GM21447 (cell line): ENCODE results near the gene UQCC3.
"Not testable (repeated sequence)": the region's sequence is repeated elsewhere in the genome, so short reads cannot be mapped to it uniquely, and the experiment has no call there.

Experiments used
- ATAC-seq: cut with Tn5 transposase; IDR thresholded peaks from one replicate; pipeline ENCODE4 v1.9.1; 2021; ENCODE audit not compliant: unreplicated experiment

Gene UQCC3, protein sequence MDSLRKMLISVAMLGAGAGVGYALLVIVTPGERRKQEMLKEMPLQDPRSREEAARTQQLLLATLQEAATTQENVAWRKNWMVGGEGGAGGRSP

GRCh38 chr11:62671608-62672389, at the start of gene UQCC3, which contains the start of gene LBHD1:
Gene UQCC3 (plus strand): TSS chr11:62671673. CDS start chr11:62671746, 73 bp downstream.
Gene LBHD1 (minus strand): TSS chr11:62672267. CDS start chr11:62670031, 2,236 bp downstream.
- peak; percentile 55 for ATAC-seq

GRCh38 chr11:62622476-62623089, 48.9 kb upstream of the UQCC3 start:
- ATAC-seq, result no peak

- no peak for ATAC-seq
These were observed 43.8 kb upstream of the UQCC3 start for GRCh38 chr11:62627713-62628112.

GRCh38 chr11:62632492-62632891, 39.0 kb upstream of the UQCC3 start:
- ATAC-seq, result no peak

GRCh38 chr11:62644220-62644619, 27.3 kb upstream of the UQCC3 start:
- no peak for ATAC-seq

DNA sequence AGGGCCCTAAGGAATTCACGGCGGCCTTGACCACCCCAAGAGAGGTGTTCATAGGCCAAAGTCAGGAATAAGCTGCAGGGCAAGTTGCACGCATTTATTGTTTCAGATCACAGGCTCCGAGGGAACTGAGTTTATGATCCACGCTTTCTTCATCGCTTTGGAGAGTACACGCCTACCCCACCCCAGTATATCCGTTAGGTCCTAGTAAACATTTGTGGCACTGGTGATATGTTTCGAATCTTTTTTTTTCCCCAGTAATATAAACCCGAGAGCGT, 25.9 kb upstream of the UQCC3 start:
- ATAC-seq, result no peak

DNA sequence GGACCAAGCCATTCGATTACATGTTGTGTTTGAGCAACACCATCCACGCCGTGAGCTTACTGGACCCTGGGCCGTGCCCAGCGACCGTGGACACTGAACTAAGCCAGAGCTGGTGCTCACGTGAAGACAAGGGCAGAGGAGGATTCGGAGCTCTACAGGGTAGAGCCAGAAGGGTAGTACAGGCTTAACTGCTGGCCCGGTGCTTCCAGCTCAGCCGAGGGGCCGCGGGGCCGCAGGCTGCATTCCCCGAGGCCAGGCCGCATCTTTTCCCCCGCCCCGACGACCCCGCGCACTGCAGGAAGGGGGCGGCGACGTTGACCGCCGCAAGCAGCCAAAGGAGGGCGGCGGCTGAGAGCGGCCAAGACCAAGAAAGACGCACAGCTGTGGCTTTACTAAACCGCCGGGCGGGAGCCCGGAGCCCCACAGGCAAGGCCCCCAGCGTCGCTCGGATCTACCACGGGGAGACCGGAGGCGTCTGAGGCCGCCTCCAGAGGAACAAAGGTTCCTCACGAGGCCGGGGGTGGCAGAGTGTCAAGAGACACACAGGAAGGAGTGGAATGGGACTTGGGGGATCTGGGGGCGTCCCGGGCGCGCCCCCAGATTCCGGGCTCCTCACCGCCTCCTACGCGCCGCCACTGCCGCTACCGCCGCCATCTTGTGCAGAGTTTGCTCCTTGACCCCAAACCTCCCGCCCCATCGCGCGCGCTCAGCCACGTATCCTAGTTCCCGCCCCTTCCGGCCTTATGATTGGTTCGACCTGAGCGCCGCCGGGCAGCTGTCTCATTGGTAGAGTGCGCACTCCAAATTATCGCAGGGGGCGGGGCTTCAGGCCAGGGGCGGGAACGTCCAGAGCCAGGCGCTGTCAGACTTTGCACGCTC, 25.3 kb upstream of the UQCC3 start, which contains the start of gene GANAB:
Gene GANAB, minus strand, starts transcription at position 668 of the 879 bp plus-strand sequence. Its CDS starts 14 bp downstream, at position 654.
- ATAC-seq, result peak; percentile 88

- ATAC-seq, result peak; percentile 4
These were observed 24.5 kb upstream of the UQCC3 start for GRCh38 chr11:62646825-62647608.

GRCh38 chr11:62647609-62648005, 23.9 kb upstream of the UQCC3 start:
- ATAC-seq, result no peak

DNA sequence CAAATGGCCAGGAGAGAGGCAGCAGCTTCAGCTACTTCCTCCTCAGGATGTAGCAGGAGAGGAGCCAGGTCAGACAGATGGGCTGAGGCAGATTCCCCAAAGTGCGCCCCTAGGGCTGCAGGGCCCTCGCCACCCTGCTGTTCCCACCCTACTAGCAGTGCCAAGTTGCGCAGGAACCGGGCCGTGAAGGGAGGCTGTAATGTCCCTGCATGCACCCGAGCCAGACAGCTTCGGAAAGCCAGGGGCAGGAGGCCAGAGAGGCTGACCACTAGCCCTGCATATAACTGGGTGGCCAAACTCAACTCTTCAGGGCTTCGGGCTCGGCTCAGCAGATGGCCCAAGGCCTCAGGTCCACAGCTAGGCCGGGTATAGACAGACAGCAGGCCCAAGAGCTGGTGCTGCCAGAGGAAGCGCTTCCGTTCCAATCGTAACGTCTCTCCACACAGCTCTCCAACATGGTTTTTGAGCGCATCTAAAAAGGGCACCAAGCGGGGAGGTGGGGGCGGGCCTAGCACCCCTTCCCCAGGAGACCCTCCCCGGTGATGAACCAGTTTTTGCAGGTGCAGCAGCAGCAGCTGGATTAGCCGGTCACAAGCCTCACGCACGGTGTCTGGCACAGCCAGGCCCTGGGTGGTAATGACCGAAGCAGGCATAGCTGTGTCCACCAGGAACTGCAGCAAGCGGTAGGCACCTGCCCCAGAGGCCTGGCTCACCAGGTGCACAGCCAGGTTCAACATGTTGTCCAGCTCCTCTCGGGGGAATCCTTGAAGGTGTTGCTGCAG, 23.1 kb upstream of the UQCC3 start:
- no peak for ATAC-seq

- no peak for ATAC-seq
These were observed 22.5 kb upstream of the UQCC3 start for GRCh38 chr11:62648967-62649364.

DNA sequence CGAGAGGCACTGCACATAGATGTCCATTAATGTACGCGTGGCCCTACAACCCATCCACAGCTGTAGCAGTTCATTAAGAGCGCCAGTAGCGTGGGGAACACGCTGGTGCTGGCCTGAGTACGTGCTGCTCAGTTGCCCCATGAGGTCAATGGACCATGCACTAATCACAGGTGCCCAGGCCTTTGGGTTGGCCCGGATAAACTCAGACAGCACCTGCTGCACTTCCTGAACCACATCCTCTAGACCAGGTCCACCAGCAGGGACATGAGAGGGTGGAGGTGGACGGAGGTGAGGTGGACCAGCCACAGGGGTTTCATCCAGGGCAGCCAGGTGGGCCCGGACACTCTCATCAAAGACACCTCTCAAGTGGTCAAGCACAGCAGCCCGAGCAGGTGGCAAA, 22.0 kb upstream of the UQCC3 start:
- no peak for ATAC-seq

DNA sequence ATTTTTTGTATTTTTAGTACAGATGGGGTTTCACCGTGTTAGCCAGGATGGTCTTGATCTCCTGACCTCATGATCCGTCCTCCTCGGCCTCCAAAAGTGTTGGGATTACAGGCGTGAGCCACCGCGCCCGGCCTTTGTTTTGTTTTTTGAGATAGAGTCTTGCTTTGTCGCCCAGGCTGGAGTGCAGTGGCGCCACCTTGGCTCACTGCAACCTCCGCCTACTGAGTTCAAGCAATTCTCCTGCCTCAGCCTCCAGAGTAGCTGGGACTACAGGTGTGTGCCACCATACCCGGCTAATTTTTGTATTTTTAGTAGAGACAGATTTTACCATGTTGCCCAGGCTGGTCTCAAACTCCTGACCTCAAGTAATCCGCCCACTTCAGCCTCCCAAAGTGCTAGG, 21.2 kb upstream of the UQCC3 start:
- not testable (repeated sequence) for ATAC-seq

GRCh38 chr11:62652161-62653006, 19.1 kb upstream of the UQCC3 start:
- peak; percentile 11 for ATAC-seq

GRCh38 chr11:62654297-62654696, 17.2 kb upstream of the UQCC3 start:
- ATAC-seq, result no peak

DNA sequence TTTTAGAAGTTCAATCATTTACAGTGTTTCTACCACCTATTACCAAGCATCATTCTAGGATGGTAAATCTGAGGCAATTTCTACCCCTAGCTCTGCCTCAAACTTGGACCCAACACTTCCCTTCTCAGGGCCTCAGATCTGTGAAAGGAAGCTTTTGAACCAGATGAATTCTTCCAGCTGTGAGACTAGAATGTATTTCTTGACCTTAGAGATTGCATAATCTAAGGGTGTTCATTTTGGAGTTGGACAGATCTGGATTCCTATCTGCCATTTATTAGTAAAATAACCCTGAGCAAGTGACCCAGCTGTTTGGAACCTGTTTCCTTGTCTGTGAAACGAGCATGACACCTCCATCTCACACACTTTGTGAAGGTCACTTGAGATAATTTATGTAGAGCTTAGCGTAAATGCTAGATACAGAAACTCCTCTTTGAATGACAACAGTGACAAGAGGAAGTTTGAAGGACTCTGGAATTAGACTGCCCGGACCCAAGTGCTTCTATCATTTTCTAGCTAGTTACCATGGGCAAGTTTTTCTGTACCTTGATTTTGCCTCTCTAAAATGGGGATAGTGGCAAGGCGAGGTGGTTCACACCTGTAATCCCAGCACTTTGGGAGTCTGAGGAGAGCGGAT, 14.6 kb upstream of the UQCC3 start:
- ATAC-seq, result no peak

DNA sequence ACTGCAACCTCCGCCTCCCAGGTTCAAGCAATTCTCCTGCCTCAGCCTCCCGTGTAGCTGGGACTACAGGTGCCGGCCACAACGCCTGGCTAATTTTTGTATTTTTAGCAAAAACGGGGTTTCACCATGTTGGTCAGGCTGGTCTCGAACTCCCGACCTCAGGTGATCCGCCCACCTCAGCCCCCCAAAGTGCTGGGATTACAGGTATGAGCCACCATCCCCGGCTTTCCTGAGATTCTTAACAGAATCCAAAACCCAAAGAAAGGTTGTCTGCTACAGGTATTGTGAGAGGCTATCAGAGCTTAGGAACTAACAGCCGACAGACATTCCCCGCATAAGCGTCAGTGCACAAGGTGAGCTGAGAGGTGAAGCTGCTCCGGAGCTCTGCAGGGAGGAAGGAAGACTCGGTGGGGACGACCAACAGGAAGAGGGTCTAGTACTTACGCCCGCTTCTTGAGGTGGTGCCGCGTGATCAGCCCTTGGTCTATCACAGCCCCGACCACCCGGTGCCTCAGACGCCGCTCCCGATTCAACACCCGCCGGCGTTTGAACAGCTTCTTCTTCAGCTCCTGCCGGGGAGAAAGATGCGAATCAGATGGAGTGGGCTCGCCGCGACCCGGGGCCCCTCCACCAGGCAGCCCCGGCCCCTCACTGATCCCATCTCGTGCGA, 6.9 kb upstream of the UQCC3 start:
- ATAC-seq, result peak; percentile 28

DNA sequence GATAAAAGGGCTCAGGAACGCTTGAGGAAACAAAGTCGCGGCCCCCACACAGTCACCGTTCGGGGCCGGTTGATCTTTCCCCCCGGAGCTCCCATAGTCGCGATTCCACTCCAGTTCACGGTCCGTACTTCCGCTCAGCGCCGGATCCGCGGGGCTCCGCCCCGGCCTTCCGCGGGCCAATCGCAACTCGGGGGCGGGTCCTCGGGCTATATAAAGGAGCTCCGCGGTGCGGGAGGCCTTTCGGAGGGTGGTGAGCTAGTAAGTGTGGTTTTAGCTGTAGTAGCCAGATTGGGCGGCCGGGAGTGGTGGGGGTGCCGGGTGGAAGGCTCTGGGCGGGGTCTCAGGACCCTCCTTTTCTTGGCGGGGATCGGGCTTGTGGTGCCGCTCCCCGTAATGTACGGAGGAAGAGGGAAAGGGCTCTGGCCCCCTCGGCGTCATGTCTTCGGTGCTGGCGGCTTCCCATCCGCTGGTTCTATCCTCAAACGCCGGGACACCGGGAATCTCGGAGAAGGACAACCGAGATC, 6.3 kb upstream of the UQCC3 start, which contains the start of the genes C11orf98 and CSKMT:
Gene C11orf98, minus strand, starts transcription at position 136 of the 524 bp plus-strand sequence. Its CDS starts 41 bp downstream, at position 95.
Gene CSKMT, plus strand, starts transcription at position 238 of the 524 bp plus-strand sequence. CDS start 568 bp downstream, outside the sequence.
- ATAC-seq, result peak; percentile 80
